Hepatocyte (in vitro differentiated cells): ENCODE data around the gene PHLDA2. TPM values are rescaled to one million over a fixed set of nuclear protein-coding genes. Genes with fewer than 3 reads are reported as not detected.
A peak's percentile ranks its signal among the peaks of the same experiment; 100 is the strongest.

Experiments
- DNase-seq: peaks from one replicate; pipeline ENCODE4 v3.0.0-alpha.2; 2016; ENCODE audit warnings: low spot score
- H2AFZ ChIP-seq: fragments of 200-600 bp; sonication (generic); 2 replicates; pipeline ENCODE4 v1.6.0; 2016; ENCODE audit warnings: antibody characterized with exemption, mild to moderate bottlenecking
- H3K27ac ChIP-seq: fragments of 200-600 bp; sonication (generic); 2 replicates; pipeline ENCODE4 v1.5.1; 2016; ENCODE audit warnings: mild to moderate bottlenecking
- H3K27me3 ChIP-seq: fragments of 200-600 bp; sonication (generic); 2 replicates; pipeline ENCODE4 v1.6.1; 2016
- H3K36me3 ChIP-seq: fragments of 200-600 bp; sonication (generic); replicated peaks from 2 replicates; pipeline ENCODE4 v1.5.1; 2016; ENCODE audit warnings: low read depth; ENCODE audit not compliant: insufficient read depth
- H3K4me1 ChIP-seq: fragments of 200-600 bp; sonication (generic); 2 replicates; pipeline ENCODE4 v1.5.1; 2016; ENCODE audit warnings: mild to moderate bottlenecking, moderate library complexity; ENCODE audit not compliant: insufficient read depth
- H3K4me2 ChIP-seq: fragments of 200-600 bp; sonication (generic); 2 replicates; pipeline ENCODE4 v1.6.0; 2016
- H3K4me3 ChIP-seq: fragments of 200-600 bp; sonication (generic); 2 replicates; pipeline ENCODE4 v1.5.1; 2016; ENCODE audit warnings: mild to moderate bottlenecking
- H3K79me2 ChIP-seq: fragments of 200-600 bp; sonication (generic); 2 replicates; pipeline ENCODE4 v1.6.0; 2017; ENCODE audit warnings: mild to moderate bottlenecking
- H3K9me2 ChIP-seq: fragments of 200-600 bp; sonication (generic); replicated peaks from 2 replicates; pipeline ENCODE4 v1.6.0; 2017; ENCODE audit warnings: mild to moderate bottlenecking; ENCODE audit not compliant: insufficient read depth
- H3K9me3 ChIP-seq: fragments of 200-600 bp; sonication (generic); 2 replicates; pipeline ENCODE4 v1.5.1; 2016; ENCODE audit warnings: low read depth, mild to moderate bottlenecking
- H4K20me1 ChIP-seq: fragments of 200-600 bp; sonication (generic); 2 replicates; pipeline ENCODE4 v1.6.0; 2016; ENCODE audit warnings: mild to moderate bottlenecking; ENCODE audit not compliant: insufficient read depth, poor library complexity, severe bottlenecking
- CTCF ChIP-seq: fragments of 200-600 bp; sonication (generic); IDR thresholded peaks from 2 replicates; pipeline ENCODE4 v1.5.1; 2016; ENCODE audit warnings: antibody characterized with exemption, mild to moderate bottlenecking; ENCODE audit not compliant: poor library complexity
- EZH2 ChIP-seq: fragments of 200-600 bp; sonication (generic); IDR thresholded peaks from 2 replicates; pipeline ENCODE4 v1.6.1; 2016; ENCODE audit warnings: antibody characterized with exemption, mild to moderate bottlenecking, borderline replicate concordance
- EZH2phosphoT487 ChIP-seq: fragments of 200-600 bp; sonication (generic); IDR thresholded peaks from one replicate; pipeline ENCODE4 v1.6.1; 2018; ENCODE audit warnings: antibody characterized with exemption, mild to moderate bottlenecking, low read depth, moderate library complexity; ENCODE audit not compliant: unreplicated experiment, severe bottlenecking
- WGBS: methylation state at CpG from one replicate; pipeline ENCODE4 v1.1.6; 2016; ENCODE audit warnings: low lambda C conversion rate; ENCODE audit errors: missing lambda C conversion rate; 5-methylcytosine and 5-hydroxymethylcytosine counted together
- polyA plus RNA-seq: library from polyadenylated mRNA; unstranded; fragments of >200 nt; fragmentation: Nextera tagmentation; extraction: Ambion mirVana; gene quantifications from 2 replicates; pipeline ENCODE4 v1.2.1, GENCODE V29; 2016
- total RNA-seq: library from RNA; depleted of rRNA; stranded (reverse); fragments of >200 nt; gene quantifications from 2 replicates; pipeline ENCODE4 v1.2.3, GENCODE V29; 2014

The PHLDA2 gene
- total and polyA plus RNA-seq, 2 experiments from 2014 or later: 7.1 to 62.4 TPM

DNA sequence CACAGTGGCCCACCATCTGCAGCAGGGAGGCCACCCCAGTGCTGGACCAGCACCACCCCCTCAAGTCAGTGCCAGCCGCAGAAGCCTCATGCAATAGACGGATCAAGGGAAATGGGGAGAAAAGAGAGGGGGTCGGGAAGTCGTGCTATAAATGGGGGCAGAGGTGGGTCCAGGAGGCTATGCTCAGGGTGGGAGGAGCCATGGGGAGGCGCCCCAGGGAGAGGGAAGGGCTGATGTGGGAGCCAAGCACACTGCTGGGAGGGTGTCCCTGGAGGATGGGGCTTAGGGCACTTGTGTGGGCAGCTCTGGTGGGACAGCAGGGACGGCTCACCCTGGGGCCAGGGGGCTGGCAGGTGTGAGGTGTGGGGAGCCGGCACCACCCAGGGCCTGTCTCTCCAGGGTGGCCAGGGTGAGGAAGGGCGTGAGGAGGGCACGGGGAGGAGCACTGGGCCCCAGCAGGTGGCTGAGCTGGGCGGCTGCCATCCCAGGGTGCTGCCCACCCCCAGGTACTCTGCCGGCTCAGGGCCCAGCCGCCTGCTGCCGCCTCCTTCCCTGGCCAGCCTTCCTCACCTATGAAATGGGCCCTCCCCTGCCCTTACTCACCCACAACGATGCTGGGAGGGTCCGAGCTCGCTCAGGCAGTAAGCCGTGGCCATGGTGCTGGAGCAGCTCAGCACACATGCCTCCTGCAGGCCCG is 18.0 kb downstream of the PHLDA2 start:
- TF ChIP-seq EZH2 (no peak), EZH2phosphoT487 (no peak), CTCF (no peak)
- Histone ChIP-seq H3K9me3 (no peaks in the 10 kb centered on the region), H2AFZ (no peak overlapping the region), H3K79me2 (no peaks in the 10 kb centered on the region), H3K27ac (peak overlapping the region; percentile 92), H3K27me3 (no peaks in the 10 kb centered on the region), H3K9me2 (no peaks in the 10 kb centered on the region), H4K20me1 (no peaks in the 10 kb centered on the region), H3K4me1 (peaks cover 20% of the 10 kb centered on the region), H3K36me3 (no peaks in the 10 kb centered on the region), H3K4me3 (no peak overlapping the region), H3K4me2 (no peak overlapping the region)
- WGBS: 92% methylated on average over 18 of the region's 18 CpGs
- DNase-seq: no peak

GRCh38 chr11:2910401-2910955 is 18.7 kb downstream of the PHLDA2 start:
- Histone ChIP-seq H2AFZ (no peak overlapping the region), H3K9me2 (no peaks in the 10 kb centered on the region), H4K20me1 (no peaks in the 10 kb centered on the region), H3K36me3 (no peaks in the 10 kb centered on the region), H3K27me3 (no peaks in the 10 kb centered on the region), H3K4me1 (peaks cover 20% of the 10 kb centered on the region), H3K79me2 (no peaks in the 10 kb centered on the region), H3K4me3 (no peak overlapping the region), H3K27ac (no peak overlapping the region), H3K4me2 (no peak overlapping the region), H3K9me3 (no peaks in the 10 kb centered on the region)
- WGBS: 95% methylated on average over 13 of the region's 13 CpGs
- DNase-seq: no peak
- no peak for TF ChIP-seq CTCF
- TF ChIP-seq EZH2: no peak
- TF ChIP-seq EZH2phosphoT487: no peak

- DNase-seq: no peak
- Histone ChIP-seq H3K36me3 (no peaks in the 10 kb centered on the region), H3K27ac (no peak overlapping the region), H3K9me2 (no peaks in the 10 kb centered on the region), H3K4me3 (no peak overlapping the region), H4K20me1 (no peaks in the 10 kb centered on the region), H3K27me3 (no peaks in the 10 kb centered on the region), H2AFZ (no peak overlapping the region), H3K4me1 (peaks cover 22% of the 10 kb centered on the region), H3K9me3 (no peaks in the 10 kb centered on the region), H3K4me2 (no peak overlapping the region), H3K79me2 (peaks cover 10% of the 10 kb centered on the region)
- no peak for TF ChIP-seq EZH2phosphoT487
- no peak for TF ChIP-seq CTCF
- no peak for TF ChIP-seq EZH2
- 93% methylated on average over 45 of the region's 78 CpGs for WGBS
Observed at GRCh38 chr11:2909133-2909902, 19.9 kb downstream of the PHLDA2 start.
